Left hindlimb (tissue), 1 donor: Measurements from ENCODE around the gene DBI.
"Not testable (repeated sequence)": the region's sequence is repeated elsewhere in the genome, so short reads cannot be mapped to it uniquely, and the experiment has no call there.

Source experiments
- DNase-seq: peaks from one replicate; pipeline ENCODE4 v3.0.0-alpha.2; 2018

The DBI gene

DNA sequence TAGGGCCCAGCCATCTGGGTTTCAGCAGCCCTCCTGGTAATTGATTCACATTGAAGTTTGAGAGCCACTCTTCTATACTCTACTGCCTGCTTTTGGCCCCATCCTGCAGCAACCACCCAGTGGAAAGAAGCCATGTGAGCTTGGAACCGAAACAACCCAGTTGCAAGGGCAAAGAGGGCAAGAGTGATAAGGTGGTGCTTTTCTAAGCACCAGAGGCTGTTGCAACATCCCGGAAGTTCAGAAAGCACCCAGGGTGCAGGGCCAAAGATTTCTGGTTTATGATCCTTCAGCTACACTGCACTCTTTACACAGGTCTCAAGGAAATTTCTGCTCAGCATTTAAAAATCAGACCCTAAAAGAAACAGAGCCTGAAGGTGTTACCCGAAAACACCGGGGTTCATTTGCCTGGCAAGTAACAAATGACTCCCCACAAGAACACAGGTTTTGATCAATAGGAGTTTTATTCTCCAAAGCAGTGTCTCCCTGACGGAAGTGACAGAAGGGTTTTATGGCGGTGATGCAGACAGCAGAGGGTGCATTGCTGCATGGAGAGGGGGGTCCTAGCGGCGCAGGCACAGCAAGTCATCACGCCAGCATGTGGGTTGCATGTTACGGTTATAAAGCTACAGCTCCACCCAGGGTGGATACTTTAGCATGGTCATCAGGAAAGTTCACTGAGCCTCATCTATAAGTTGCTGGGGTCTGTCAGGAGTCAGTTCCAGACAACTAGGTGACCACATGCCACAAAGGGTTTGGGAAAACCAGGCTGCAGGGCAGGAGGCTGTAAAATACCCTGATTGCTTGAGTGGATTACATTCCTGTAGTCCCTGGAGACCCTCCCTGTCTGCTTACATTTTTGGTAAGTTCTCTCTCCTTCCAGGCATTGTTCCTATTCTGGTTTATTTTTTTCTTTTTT is 36.1 kb downstream of the DBI start:
- no peak for DNase-seq

GRCh38 chr2:119403618-119404017 is 36.8 kb downstream of the DBI start:
- not testable (repeated sequence) for DNase-seq

DNA sequence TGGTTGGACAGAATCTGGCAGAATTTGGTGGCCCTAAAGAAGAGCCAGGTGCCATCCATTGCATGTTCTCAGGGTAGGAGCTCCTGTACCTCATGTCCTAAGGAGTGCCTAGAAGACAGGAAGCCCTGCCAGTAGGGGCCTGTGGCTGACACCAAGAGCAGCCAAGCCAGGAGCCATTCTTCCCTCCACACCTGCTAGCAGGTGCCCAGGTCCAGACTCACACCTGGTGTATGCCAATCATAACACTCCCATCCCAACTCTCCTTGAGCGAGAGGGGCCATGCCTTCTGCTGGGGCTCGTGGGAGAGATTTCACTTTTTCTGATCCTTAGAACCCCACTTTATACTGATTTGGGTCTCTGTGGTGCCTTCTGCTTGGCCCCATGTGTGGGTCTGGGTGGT is 38.4 kb downstream of the DBI start:
- no peak for DNase-seq

- no peak for DNase-seq
These were observed 40.8 kb downstream of the DBI start for GRCh38 chr2:119407430-119408220.

- DNase-seq: no peak
These were observed 41.4 kb downstream of the DBI start for GRCh38 chr2:119408221-119408619.

GRCh38 chr2:119409506-119409905 is 42.7 kb downstream of the DBI start:
- DNase-seq: no peak

- DNase-seq: no peak
These were observed 48.1 kb downstream of the DBI start for GRCh38 chr2:119414894-119415293.

DNA sequence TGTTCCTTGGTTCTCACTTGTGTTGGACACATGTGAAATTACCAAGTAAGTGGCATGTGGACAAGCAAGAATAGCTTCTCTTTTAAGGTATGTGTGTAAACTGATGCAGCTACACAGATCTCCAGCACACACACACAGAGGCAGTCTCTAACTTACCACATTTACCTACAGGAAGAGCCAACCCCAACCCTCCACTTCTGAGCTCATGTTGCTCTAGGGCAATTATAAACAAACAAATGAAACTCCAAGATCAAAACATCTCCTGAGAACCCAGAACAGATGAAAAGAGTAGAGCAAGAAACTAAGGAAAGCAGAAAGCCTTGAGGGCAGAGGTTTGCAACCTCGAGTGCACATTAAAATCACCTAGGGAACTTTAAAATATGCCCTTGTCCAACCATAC is 48.9 kb downstream of the DBI start:
- DNase-seq: no peak

DNA sequence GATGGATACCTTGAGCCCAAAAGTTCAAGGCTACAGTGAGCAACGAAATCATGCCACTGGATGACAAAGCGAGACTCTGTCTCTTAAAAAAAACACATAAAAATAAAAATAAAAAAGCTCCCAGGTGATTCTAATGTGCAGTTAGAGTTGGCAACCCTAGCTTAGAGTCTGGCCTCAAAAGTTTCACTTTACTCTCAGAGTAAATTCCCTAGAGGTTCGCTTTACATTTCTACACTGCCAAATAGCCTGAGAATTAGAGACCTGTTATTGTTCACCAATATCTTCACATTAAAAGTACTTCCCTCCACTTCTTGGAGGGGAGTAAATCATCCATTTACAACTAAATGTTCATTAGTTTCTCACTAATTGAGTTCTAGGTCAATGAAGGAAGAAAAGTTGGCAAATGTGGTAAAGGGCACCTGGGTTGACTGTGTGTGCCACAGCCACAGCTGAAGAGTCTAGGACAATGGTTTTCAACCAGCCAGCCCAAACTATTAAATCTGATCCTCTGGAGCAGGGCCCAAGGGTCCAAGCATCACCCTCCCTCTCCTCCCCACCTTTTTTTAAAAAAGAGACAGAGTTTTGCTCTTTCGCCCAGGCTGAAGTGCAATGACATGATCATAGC is 49.6 kb downstream of the DBI start:
- DNase-seq: no peak

- DNase-seq: no peak
These were observed 51.1 kb downstream of the DBI start for GRCh38 chr2:119417908-119418307.

GRCh38 chr2:119419065-119419464 is 52.3 kb downstream of the DBI start:
- no peak for DNase-seq

GRCh38 chr2:119419803-119420508 is 53.2 kb downstream of the DBI start:
- DNase-seq: no peak

- no peak for DNase-seq
These were observed 54.5 kb downstream of the DBI start for GRCh38 chr2:119421304-119421703.

- no peak for DNase-seq
These were observed 55.0 kb downstream of the DBI start for GRCh38 chr2:119421741-119422140.
